HG03066 (cell line): ENCODE results near the gene CPAMD8.
"Not testable (repeated sequence)": the region's sequence is repeated elsewhere in the genome, so short reads cannot be mapped to it uniquely, and the experiment has no call there.

Experiments used
- ATAC-seq: cut with Tn5 transposase; IDR thresholded peaks from one replicate; pipeline ENCODE4 v1.9.1; 2021; ENCODE audit warnings: low read depth; ENCODE audit not compliant: unreplicated experiment

CPAMD8 gene

DNA sequence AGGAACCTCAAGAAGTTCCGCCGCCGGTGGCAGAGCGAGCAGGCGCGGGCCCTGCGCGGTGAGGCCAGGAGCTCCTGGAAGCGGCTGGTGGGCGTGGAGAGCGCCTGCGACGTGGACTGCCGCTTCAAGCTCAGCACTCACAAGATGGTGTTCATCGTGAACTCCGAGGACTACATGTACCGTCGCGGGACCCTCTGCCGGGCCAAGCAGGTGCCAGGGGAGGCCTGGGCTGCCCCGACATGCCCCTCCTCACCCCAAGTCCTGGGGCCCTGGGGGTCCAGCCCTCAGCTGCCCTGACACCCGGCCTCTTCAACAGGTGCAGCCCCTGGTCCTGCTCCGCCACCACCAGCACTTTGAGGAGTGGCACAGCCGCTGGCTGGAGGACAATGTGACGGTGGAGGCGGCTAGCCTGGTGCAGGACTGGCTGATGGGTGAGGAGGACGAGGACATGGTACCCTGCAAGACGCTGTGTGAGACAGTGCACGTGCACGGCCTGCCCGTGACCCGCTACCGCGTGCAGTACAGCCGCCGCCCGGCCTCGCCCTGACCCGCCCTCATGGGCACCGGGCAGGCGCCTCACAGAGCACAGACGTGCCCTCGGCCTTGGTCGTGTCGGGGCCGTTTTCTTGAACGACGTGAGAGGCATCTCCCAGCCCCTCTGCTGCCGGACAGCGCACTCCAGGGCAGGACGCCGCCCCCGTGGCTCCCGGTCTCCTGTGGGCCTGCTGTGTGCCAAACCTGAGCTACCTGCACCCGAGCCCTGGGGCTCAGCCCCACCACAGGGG, 148.2 kb downstream of the CPAMD8 start:
- ATAC-seq: no peak

DNA sequence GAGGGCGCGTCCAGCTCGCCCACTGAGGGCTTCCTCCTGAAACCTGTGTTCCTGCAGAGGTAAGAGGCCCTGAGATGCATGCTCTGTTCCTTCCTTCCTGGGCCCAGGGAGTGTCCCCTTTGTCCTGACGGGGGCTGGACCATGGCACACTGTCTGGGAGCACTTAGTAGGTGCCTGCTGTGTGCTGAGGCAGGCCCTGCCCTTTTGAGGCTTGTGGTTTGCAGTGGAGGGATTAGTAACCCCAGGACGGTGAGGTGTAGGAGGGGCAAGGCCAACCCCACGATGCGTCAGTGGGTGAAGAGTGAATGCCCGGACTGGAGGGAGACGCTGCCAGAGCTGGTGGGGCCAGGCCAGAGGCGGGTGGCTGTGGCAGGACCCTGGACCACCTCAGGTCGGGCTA, 149.0 kb downstream of the CPAMD8 start:
- ATAC-seq: no peak

DNA sequence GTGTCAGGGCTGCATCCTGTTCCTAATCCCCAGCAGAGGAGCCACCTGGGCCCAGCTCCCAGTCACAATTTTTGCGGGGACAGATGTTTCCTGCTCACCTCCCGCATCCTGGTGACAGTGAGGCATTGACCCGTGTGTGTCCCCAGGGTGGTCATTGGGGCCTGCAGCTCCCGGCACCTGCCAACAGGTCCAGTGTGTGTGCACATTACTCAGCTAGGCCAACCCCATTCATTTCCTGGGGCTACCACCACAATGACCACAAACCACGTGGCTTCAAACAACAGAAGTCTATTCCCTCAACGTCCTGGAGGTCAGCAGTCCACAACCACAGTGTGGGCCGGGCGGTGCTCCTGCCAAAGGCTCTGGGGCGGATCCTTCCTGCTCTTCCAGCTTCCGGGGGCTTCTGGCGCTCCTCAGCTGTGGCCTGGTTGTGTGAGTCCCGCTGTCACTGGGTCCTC, 149.7 kb downstream of the CPAMD8 start:
- no peak for ATAC-seq

DNA sequence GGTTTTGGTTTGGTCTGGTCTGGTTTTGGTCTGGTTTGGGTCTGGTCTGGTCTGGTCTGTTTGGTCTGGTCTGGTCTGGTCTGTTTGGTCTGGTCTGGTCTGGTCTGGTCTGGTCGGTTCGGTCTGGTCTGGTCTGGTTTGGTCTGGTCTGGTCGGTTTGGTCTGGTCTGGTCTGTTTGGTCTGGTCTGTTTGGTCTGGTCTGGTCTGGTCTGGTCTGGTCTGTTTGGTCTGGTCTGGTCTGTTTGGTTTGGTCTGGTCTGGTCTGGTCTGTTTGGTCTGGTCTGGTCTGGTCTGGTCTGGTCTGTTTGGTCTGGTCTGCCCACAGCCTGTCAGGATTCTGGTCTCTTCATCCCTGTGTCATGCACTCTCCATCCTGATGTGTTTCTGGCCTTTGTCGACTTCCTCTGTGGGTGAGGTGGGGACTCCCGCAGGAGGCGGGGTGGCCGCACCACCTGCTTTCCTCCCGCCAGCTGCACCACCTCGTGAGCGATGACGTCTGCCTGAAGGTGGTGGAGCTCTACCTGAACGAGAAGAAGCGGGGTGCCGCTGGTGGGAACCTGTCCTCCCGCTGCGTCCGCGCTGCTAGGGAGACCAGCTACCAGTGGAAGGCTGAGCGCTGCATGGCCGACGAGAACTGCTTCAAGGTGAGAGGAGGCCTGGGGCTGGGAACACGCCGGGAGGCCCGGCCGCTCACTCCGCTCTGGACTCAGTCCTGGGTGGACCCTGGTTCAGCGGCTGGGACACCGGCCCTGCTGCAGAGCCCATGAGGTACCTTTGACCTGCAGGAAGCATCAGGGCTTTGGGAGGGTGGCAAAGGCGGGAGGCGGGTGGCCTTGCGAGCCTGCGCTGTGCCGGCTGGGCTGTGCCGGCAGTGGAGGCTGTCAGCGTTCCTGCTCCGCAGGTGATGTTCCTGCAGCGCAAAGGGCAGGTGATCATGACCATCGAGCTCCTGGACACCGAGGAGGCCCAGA, 150.7 kb downstream of the CPAMD8 start:
- no peak for ATAC-seq

DNA sequence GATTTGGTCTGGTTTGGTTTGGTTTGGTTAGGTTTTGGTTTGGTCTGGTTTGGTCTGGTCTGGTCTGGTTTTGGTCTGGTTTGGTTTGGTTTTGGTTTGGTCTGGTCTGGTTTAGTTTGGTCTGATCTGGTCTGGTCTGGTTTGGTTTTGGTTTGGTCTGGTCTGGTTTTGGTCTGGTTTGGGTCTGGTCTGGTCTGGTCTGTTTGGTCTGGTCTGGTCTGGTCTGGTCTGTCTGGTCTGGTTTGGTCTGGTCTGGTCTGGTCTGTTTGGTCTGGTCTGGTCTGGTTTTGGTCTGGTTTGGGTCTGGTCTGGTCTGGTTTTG, 151.7 kb downstream of the CPAMD8 start:
- not testable (repeated sequence) for ATAC-seq

DNA sequence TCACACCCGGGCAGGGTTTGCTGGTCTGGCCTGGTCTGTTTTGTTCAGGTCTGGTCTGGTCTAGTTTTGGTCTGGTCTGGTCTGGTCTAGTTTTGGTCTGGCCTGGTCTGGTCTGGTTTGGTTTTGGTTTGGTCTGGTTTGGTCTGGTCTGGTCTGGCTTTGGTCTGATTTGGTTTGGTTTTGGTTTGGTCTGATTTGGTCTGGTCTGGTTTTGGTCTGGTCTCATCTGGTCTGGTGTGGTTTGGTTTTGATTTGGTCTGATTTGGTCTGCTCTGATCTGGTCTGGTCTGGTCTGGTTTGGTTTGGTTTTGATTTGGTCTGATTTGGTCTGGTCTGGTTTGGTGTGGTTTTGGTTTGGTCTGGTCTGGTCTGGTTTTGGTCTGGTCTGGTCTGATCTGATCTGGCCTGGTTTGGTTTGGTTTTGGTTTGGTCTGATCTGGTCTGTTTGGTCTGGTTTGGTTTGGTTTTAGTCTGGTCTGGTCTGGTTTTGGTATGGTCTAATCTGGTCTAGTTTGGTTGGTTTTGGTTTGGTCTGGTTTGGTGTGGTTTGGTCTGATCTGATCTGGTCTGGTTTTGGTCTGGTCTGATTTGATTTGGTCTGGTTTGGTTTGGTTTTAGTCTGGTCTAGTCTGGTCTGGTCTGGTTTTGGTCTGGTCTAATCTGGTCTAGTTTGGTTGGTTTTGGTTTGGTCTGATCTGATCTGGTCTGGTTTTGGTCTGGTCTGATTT, 152.2 kb downstream of the CPAMD8 start:
- no peak for ATAC-seq

DNA sequence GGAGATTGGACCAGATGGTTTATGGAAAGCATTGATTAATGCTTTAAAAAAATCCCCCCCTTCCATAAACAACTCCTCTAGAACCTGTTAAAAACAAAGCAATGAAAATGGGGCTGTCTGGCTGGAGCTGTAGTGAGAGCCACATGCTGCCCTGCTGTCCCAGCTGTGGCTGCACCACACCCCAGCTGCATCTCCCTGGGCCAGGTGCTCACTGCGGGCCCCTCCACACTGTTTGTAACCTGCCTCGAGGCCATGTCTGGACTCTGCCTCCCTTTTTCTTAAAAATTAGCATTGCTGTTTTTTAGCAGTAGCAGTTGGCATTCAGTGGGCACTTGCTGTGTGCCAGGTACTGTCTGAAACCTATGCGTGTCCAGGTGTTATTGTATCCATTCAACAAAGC, 153.0 kb downstream of the CPAMD8 start:
- ATAC-seq: no peak

DNA sequence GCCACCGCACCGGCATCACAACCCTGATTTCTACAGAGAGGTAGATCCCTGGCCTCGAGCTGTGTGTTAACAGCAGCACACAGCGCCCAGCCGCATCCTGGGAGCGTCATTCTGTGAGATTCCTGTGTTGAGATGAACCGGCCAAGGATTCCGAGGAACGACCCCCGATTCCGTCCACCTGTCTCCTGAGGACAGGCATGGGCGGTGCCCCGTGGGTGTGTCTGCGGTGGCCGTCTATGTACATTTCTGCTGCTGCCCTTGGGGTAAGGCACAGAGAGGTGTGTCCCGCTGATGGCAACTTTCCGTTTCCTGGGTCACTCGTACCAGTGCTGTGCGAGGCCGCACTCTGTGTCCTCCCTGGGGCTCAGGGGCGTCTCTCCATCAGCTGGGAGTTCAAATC, 153.9 kb downstream of the CPAMD8 start:
- no peak for ATAC-seq

DNA sequence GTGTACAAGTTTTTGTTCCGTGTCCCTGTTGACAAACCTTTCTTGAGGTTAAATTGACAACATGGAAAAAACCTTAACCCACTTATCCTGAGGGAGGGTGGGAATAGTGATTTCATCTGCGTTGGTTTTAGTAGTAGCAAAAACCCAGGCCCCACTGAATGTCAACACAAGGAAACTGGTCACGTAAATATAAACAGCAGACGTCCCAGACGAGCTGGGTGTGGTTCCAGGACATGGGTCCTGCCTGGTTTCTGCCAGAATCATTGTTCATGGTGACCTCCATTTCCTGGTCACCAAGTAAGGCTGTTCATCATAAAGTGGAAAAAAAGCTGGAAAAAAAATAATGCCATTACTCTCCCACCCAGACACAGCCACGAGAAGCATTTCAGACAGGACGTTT, 154.7 kb downstream of the CPAMD8 start:
- no peak for ATAC-seq

DNA sequence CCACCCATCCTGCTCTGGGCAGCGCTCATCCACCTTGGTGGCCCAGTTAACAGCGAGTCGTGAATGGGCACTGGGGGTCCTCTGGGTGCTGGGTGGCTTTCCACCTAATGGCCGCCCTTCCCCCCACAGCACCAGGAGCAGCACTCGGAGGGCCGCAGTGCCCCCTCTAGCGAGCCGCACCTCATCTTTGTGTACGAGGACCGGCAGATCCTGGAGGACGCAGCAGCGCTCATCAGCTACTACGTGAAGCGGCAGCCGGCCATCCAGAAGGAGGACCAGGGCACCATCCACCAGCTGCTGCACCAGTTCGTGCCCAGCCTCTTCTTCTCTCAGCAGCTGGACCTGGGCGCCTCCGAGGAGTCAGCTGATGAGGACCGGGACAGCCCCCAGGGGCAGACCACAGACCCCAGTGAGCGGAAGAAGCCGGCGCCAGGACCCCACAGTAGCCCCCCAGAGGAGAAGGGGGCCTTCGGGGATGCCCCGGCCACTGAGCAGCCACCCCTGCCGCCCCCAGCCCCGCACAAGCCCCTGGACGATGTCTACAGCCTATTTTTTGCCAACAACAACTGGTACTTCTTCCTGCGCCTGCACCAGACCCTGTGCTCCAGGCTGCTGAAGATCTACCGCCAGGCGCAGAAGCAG, 157.2 kb downstream of the CPAMD8 start:
- ATAC-seq: no peak

DNA sequence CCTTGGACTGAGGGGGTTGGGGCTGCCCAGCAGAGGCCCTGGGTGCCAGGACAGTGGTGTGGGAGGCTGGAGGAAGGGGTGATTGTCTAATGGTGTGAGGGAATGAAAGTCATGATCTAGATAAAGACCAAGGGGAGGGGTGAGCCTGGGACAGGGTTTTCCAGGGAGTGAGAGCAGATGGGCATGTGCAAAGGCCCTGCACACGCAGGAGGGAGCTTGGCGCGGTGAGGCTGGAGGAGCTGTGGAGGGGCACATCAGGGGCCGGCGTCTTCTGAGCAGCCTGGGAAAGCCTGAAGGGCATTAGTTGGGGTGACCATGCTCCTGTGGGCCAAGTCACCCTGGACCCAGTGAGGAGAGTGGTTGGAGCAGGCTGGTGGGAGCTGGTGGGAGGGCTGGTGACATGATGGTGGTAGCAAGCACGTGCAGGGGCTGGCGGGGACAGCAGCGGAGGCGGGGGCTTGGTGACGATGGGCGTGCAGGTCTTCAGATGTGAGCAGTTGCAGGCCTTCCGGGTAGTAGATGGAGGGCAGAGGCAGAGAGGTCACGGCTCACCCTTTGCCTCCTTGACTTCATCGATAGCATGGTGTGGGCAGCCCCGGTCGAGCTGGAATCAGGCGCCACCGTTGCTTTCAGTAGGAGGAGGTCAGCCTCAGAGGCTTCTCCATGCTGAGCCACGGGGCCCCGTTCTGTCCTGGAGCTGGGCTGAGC, 158.0 kb downstream of the CPAMD8 start:
- no peak for ATAC-seq

DNA sequence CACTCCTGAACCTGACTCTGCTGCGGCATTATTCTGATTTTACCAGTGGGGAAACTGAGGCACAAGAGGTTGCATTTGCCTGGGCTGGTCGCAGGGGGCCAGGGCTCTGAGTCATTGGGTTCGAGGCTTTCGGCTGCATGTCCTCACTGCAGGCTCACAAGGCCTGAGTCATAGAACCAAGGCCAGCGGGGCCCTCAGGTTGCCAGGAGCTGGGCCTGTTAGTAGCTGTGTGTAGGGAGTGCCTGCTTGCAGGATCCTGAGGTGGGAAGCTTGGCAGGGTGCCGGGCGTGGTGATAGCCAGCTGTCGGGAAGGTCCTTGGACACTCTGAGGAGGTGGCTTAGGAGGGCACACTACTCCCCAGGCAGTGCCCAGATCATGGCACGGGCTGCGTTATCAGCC, 159.4 kb downstream of the CPAMD8 start:
- ATAC-seq: no peak

DNA sequence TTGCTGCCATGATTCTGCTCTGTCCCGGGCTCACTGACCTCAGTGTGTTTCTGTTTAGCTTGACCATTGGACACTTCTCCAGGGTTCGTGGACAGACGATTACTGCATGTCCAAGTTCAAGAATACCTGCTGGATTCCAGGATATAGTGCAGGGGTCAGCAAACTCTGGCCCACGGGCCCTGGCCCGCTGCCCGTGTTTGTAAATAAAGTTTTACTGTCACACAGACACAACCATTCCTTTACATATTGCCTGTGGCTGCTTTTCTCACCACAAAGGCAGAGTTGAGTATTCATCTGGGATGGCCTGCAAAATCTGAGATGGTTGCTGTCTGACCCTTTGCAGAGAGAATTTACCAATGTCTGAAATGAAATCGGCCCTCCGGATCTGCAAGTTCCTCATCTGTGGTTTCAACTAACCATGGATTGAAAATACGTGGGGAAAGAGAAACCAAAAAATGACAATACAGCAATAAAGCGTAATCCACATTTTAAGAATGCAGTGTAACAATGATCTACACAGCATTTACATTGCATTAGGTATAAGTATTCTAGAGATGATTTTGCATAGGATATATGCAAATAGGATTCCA, 163.7 kb downstream of the CPAMD8 start:
- no peak for ATAC-seq

DNA sequence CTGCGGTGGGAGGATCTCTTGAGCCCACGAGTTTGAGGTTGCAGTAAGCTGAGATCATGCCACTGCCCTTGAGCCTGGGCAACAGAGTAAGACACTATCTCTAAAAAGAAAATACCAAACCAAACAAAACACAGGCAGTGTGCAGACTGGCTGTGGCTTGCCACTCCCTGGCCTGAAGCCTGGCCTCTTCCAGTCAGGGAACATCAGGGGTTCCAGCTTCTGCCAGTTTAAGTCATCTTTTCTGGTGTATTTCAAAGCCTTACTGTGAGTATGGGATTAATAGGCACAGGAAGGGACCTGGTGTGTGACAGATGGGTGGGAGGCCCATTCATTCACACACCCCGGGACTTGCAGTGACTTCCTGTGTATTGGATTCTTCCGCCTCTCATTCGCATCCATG, 164.8 kb downstream of the CPAMD8 start:
- ATAC-seq: no peak

DNA sequence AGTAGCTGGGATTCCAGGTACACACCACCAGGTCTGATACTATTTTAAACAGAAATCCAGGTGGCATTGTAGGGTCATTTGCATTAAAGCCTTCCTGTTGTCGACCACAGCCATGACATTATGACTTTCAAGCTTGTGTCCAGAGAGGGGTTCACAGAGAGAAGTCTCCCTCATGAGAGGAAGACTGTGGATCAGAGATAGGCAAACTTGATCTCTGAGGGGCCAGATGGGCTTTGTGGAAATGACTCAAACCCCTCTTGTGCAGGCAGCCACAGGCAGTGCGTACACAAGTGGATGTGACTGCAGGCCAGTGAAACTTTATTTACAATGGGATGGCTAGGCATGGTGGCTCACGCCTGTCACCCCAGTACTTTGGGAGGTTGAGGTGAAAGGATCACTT, 165.6 kb downstream of the CPAMD8 start:
- ATAC-seq: no peak

DNA sequence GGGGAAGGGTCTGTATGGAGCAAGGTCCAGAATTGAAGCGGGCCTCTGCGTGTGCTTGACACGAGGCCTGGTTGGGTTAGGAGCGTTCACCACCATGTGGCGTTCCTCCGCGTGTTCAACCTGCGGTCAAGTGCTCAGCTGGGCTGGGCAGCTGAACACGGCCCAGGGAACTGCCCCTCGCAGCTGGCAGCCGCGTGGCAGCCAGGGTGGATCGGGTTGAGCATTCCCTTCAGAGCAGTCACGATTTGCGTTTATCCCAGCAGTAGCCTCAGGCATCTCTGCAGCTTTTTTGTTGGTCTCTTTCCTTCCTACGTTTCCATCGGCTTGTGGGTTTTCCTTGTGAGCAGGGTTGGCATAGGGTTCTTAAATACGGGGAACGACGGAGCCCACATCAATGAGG, 166.5 kb downstream of the CPAMD8 start:
- no peak for ATAC-seq

DNA sequence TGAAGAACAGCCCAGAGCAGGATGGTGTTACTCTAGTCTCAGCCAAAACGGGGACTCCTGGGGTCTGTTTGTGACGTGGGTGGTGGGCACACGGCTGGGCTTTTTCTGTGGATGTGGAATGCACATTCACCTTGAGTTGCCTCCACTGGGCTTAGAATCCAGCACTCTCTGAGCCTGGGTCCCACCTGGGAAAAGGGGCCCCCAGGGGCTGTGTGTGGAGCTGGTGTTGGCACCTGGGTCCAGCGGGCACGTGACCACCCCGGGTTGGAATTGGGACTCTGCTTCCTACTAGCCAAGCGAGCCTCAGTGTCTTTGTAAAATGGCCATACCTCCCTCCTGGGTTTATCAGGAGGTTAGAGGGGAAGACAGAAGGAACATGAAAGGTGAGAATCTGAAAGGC, 167.0 kb downstream of the CPAMD8 start:
- ATAC-seq: no peak

DNA sequence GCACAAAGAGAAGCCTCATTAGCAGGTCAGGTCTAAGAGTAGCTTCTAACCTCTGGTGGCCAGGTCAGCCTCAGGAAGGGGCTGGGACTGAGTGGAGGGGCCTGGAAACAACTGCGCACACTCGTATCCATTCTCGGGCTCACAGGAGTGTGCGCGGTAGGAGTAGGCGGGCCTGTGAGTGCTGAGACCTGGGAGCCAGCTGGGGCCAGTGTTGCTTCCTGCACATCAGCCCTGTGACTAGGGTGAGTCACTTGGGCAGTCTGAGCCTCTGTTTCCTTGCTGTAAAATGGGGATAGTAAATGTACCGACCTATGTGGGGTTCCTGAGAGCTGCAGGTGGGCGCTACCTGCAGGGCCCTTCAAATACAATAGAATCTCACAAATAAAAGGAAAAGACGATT, 170.5 kb downstream of the CPAMD8 start:
- no peak for ATAC-seq

DNA sequence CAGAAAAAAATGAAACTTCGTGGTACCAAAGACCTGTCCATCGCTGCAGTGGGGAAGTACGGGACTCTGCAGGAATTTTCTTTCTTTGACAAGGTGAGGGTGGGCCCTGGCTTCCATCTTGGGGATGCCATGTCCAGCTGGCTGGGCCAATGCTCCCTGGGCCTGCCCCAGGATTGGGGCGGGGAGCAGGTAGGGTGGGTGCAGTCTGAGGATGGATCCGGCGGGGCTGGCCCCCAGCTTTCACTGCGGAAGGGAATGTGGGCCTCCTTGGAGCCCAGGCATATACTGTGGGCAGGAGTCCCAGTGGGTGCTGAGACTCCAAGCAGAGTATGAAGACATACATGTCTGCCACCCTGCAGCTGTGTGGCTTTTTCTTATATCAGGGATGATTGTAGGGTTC, 173.5 kb downstream of the CPAMD8 start:
- no peak for ATAC-seq
